GM06990 (cell line): ENCODE measurements around the gene RIC3.

Source experiments
- DNase-seq: peaks from one replicate; pipeline ENCODE4 v3.0.0-alpha.2; 2011; ENCODE audit not compliant: insufficient read length; ENCODE audit errors: extremely low read depth
- H3K27me3 ChIP-seq: replicated peaks from 2 replicates; pipeline ENCODE4 v1.6.0; 2011; ENCODE audit warnings: low read length; ENCODE audit not compliant: control insufficient read depth, insufficient read depth
- H3K36me3 ChIP-seq: 2 replicates; pipeline ENCODE4 v1.5.1; 2011; ENCODE audit warnings: low read length; ENCODE audit not compliant: control insufficient read depth, insufficient read depth
- H3K4me3 ChIP-seq: replicated peaks from 2 replicates; pipeline ENCODE4 v1.5.1; 2011; ENCODE audit warnings: low read depth, mild to moderate bottlenecking, control low read depth, low read length
- CTCF ChIP-seq: IDR thresholded peaks from 2 replicates; pipeline ENCODE4 v1.5.1; 2011; ENCODE audit warnings: low read length, control low read depth, mild to moderate bottlenecking, inconsistent platforms; ENCODE audit not compliant: insufficient read depth, poor library complexity, severe bottlenecking

Gene RIC3

GRCh38 chr11:8196749-8197148 is 27.9 kb upstream of the RIC3 start:
- H3K36me3 ChIP-seq, result no peaks in the 10 kb centered on the region
- H3K27me3 ChIP-seq, result peaks cover 1% of the 10 kb centered on the region; the same call in 1 of the 2 replicates
- no peak overlapping the region for H3K4me3 ChIP-seq
- DNase-seq, result no peak
- no peak for TF ChIP-seq CTCF

GRCh38 chr11:8194956-8195355 is 26.1 kb upstream of the RIC3 start:
- no peak for TF ChIP-seq CTCF

GRCh38 chr11:8192896-8193209 is 24.0 kb upstream of the RIC3 start:
- Histone ChIP-seq H3K36me3 (no peaks in the 10 kb centered on the region), H3K27me3 (peaks cover under 1% of the 10 kb centered on the region; the same call in 1 of the 2 replicates), H3K4me3 (no peak overlapping the region)
- no peak for TF ChIP-seq CTCF
- no peak for DNase-seq

More at GRCh38 chr11:8194956-8195355, 26.1 kb upstream of the RIC3 start:
- Histone ChIP-seq H3K36me3 (no peaks in the 10 kb centered on the region), H3K4me3 (no peak overlapping the region), H3K27me3 (peaks cover 1% of the 10 kb centered on the region; the same call in 1 of the 2 replicates)
- no peak for DNase-seq

GRCh38 chr11:8192016-8192895 is 23.4 kb upstream of the RIC3 start:
- no peaks in the 10 kb centered on the region; the same call in 1 of the 2 replicates for H3K27me3 ChIP-seq
- no peaks in the 10 kb centered on the region for H3K36me3 ChIP-seq
- H3K4me3 ChIP-seq, result no peak overlapping the region
- peak; percentile 87 for TF ChIP-seq CTCF
- DNase-seq, result no peak

- no peaks in the 10 kb centered on the region; the same call in 1 of the 2 replicates for H3K27me3 ChIP-seq
- TF ChIP-seq CTCF, result no peak
- DNase-seq, result no peak
- H3K36me3 ChIP-seq, result no peaks in the 10 kb centered on the region
- no peak overlapping the region for H3K4me3 ChIP-seq
Measured at GRCh38 chr11:8190431-8190830, 21.6 kb upstream of the RIC3 start.

GRCh38 chr11:8186429-8186828 is 17.6 kb upstream of the RIC3 start:
- Histone ChIP-seq H3K27me3 (no peaks in the 10 kb centered on the region), H3K36me3 (no peaks in the 10 kb centered on the region), H3K4me3 (no peak overlapping the region)
- no peak for TF ChIP-seq CTCF
- DNase-seq, result no peak
